GM21737 (cell line): Measurements from ENCODE around the gene CEP63.
"Not testable (repeated sequence)": the region's sequence is repeated elsewhere in the genome, so short reads cannot be mapped to it uniquely, and the experiment has no call there.

Experiments used
- ATAC-seq: cut with Tn5 transposase; IDR thresholded peaks from one replicate; pipeline ENCODE4 v1.9.1; 2021; ENCODE audit warnings: mild to moderate bottlenecking, moderate library complexity; ENCODE audit not compliant: unreplicated experiment

CEP63 gene

DNA sequence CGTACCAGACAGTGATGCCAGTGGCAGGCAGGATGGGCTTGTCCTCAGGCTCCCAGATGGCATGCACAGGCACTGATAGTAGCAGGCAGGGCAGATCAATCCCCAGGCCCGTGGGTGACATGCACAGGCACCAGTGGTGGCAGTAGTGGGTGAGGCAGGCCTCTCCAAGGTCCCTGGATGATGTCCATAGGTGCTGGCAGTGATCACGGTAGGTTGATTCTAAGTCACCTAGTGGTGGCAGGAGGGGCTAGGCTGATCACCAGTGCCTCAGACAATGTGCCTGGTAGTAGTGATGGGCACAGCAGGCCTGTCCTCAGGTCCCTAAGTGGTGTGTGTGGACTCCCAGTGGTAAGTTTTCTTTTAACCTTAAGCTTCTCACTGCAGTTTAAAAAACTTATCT is 19.6 kb downstream of the CEP63 start:
- ATAC-seq: no peak

GRCh38 chr3:134511500-134511899 is 25.6 kb downstream of the CEP63 start:
- no peak for ATAC-seq

- no peak for ATAC-seq
Measured at GRCh38 chr3:134516905-134517304, 31.0 kb downstream of the CEP63 start.

GRCh38 chr3:134517791-134518190 is 31.9 kb downstream of the CEP63 start:
- ATAC-seq: no peak

GRCh38 chr3:134522541-134522940 is 36.7 kb downstream of the CEP63 start:
- ATAC-seq: no peak

DNA sequence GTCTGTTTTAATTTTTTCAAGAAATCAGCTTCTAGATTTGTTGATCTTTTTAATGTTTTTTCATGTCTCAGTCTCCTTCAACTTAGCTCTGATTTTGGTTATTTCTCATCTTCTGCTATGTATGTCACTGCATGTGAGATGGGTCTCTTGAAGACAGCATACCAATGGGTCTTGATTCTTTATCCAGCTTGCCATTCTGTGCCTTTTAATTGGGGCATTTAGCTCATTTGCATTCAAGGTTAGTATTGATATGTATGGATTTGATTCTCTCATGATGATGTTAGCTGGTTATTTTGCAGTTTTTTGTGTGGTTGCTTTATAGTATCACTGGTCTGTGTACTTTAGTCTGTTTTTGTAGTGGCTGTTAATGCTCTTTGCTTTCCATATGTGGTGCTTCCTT is 39.4 kb downstream of the CEP63 start:
- no peak for ATAC-seq

- ATAC-seq: no peak
Measured at GRCh38 chr3:134526319-134526718, 40.5 kb downstream of the CEP63 start.

DNA sequence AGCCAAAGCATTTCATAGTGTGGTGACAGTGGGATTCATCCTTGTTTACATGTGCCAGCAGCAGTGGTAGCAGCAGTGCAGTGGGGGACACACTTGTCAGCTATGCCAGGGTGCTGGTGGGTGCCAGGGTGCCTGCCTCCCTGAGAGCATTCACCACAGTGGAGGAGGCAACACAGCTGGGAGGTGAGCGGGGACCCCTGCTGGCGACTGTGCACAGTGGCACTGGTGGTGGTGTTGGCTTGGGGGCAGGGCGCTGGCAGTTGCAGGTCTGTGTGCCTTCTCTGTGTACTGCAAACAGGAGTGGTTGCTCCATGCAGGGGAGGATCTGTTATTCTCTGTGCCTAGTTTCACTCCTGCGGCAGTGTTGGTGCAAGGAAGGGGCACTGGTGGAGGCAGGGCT is 41.2 kb downstream of the CEP63 start:
- ATAC-seq: no peak

GRCh38 chr3:134527538-134528186 is 41.8 kb downstream of the CEP63 start:
- ATAC-seq: no peak

- no peak for ATAC-seq
Measured at GRCh38 chr3:134533493-134533892, 47.6 kb downstream of the CEP63 start.

DNA sequence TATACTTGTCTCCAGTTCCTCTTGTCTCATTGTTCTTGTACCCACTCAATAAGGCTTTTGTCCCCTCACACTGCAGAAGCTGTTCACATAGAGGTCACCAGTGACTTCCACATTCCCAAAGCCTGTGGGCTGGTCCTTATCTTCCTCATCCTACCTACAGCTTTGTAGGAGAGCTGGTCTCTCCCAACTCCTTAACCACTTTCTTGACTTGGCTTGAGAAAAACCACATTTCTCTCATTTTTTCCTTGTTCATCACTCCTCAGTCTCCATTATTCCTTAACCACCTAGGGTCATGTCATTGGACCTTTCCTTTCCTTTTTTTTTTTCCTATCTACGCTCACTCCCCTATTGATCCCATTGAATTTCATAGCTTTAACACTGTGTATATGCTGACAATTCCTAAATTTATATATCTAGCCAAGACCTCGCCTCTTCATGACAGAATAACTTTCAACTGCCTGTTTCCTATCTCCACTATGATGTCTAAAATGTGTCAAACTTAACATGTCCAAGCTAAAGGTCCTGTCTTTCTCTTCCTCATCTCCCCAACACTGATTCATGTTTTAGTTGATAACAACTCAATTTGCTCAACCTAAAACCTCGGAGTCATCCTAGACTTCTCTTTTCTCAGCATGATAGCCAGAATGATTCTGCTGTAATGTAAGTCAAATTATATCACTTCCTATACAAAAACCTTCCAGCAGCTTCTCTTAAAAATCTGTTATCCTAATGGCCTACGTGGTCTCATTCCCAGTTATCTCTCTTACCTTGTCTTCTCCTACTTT is 49.5 kb downstream of the CEP63 start:
- no peak for ATAC-seq

- ATAC-seq: no peak
Measured at GRCh38 chr3:134536781-134537180, 50.9 kb downstream of the CEP63 start.

GRCh38 chr3:134542287-134542958 is 56.6 kb downstream of the CEP63 start:
- no peak for ATAC-seq

- no peak for ATAC-seq
Measured at GRCh38 chr3:134543113-134543512, 57.3 kb downstream of the CEP63 start.

- ATAC-seq: no peak
Measured at GRCh38 chr3:134544316-134544715, 58.5 kb downstream of the CEP63 start.

DNA sequence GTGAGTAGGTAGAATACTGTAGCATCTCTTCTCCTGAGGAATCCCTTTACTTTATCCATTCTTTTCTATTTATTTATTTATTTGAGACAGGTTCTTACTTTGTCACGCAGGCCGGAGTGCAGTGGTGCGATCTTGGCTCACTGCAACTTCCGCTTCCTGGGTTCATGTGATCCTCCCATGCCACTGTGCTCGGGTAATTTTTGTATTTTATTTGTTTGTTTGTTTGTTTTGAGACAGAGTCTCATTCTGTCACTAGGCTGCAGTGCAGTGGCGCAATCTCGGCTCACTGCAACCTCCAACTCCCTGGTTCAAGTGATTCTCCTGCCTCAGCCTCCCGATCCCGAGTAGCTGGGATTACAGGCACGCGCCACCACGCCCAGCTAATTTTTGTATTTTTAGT is 58.9 kb downstream of the CEP63 start:
- not testable (repeated sequence) for ATAC-seq

DNA sequence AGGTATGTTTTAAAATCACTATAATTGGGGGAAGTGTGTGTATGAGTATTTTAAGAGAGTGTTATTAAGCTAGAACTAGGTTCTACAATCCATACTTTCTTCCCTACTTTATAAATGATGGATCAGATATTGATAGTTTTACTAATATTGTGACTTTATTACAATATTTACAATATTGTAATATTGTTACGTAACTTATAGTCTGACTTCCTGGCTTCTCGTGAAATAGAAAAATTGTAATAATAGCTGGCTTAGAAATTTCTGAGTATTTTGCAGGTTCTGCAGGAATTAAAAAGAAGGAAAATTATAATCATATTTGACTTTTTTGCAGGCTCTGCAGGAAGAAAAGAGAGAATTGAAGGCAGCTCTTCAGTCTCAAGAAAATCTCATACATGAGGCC is 60.0 kb downstream of the CEP63 start:
- ATAC-seq: no peak

DNA sequence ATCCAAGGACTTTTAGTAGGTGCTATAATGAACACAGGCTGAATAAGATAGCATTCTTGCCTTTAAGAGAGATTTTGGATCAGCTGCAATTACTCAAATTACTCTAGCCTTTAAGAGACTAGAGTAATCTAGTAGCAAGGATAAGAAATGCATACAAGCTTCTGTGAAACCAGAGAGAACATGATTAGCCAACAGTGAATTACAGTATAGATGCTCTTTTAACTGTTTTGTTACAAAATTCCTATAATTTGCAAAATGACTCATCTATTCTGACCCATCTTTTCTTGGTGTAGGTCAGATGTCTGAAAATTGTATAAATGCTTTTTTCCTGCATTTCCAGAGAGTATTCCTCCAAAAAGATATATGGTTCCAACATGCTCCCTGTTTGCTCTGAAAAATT is 66.9 kb downstream of the CEP63 start:
- no peak for ATAC-seq

DNA sequence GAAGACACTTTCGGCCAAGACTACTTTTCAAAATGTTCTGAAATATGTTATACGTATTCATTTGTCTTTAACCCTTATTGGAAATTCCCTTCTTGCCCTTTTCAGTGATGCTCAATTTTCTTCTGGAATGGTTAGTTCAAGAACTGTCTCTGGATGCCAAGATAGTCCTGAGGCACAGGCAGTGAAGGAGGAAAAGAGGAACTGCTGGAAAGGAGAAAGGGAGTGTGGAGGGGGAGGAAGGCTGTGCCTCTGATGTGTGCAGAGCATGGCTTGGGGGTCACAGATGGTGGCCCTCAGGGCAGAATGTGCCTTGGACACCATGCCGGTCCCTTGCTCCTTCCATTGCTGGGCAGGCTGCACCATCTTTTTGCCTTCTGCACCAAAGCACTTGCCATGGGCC is 73.7 kb downstream of the CEP63 start:
- ATAC-seq: no peak

- no peak for ATAC-seq
Measured at GRCh38 chr3:134562055-134562454, 76.2 kb downstream of the CEP63 start.

GRCh38 chr3:134563601-134564000 is 77.7 kb downstream of the CEP63 start:
- no peak for ATAC-seq

GRCh38 chr3:134564991-134565390 is 79.1 kb downstream of the CEP63 start:
- no peak for ATAC-seq
